Loucy (cell line): ENCODE results near the gene ACBD7.
A peak's percentile ranks its signal among the peaks of the same experiment; 100 is the strongest.

Source experiments
- H2AFZ ChIP-seq: fragments of 200-600 bp; sonication (generic); 2 replicates; pipeline ENCODE4 v1.6.0; 2016; ENCODE audit warnings: antibody characterized with exemption, mild to moderate bottlenecking, low read length, moderate library complexity
- H3F3A ChIP-seq: fragments of 200-600 bp; 2 replicates; pipeline ENCODE4 v1.6.0; 2016; ENCODE audit warnings: antibody characterized with exemption, low read depth, mild to moderate bottlenecking
- H3K27me3 ChIP-seq: fragments of 200-600 bp; sonication (generic); 2 replicates; pipeline ENCODE4 v1.6.1; 2014; ENCODE audit warnings: low read length, mild to moderate bottlenecking; ENCODE audit not compliant: insufficient read depth, poor library complexity, severe bottlenecking
- H3K36me3 ChIP-seq: fragments of 200-600 bp; sonication (generic); 2 replicates; pipeline ENCODE4 v1.6.1; 2016; ENCODE audit warnings: low read length; ENCODE audit not compliant: insufficient read depth
- H3K4me1 ChIP-seq: fragments of 200-600 bp; sonication (generic); 2 replicates; pipeline ENCODE4 v1.5.1; 2014; ENCODE audit warnings: low read length, mild to moderate bottlenecking; ENCODE audit not compliant: insufficient read depth, poor library complexity, severe bottlenecking
- H3K4me2 ChIP-seq: fragments of 200-600 bp; sonication (generic); 2 replicates; pipeline ENCODE4 v1.6.0; 2014; ENCODE audit warnings: antibody characterized with exemption, low read length, low read depth, mild to moderate bottlenecking; ENCODE audit not compliant: poor library complexity, severe bottlenecking
- H3K4me3 ChIP-seq: fragments of 200-600 bp; sonication (generic); 2 replicates; pipeline ENCODE4 v1.5.1; 2014; ENCODE audit warnings: low read length, mild to moderate bottlenecking, mixed read lengths; ENCODE audit not compliant: poor library complexity, severe bottlenecking
- H3K79me2 ChIP-seq: fragments of 200-600 bp; sonication (generic); 2 replicates; pipeline ENCODE4 v1.6.1; 2014; ENCODE audit warnings: low read length; ENCODE audit not compliant: insufficient read depth
- H3K9ac ChIP-seq: fragments of 200-600 bp; sonication (generic); 2 replicates; pipeline ENCODE4 v1.6.0; 2014; ENCODE audit warnings: mild to moderate bottlenecking, low read depth, low read length, moderate library complexity; ENCODE audit not compliant: poor library complexity, severe bottlenecking
- H3K9me2 ChIP-seq: fragments of 200-600 bp; sonication (generic); replicated peaks from 2 replicates; pipeline ENCODE4 v1.6.1; 2016; ENCODE audit warnings: low read depth, low read length, mixed read lengths
- H3K9me3 ChIP-seq: fragments of 200-600 bp; sonication (generic); 2 replicates; pipeline ENCODE4 v1.6.1; 2014; ENCODE audit warnings: mild to moderate bottlenecking, antibody characterized with exemption, low read length, low read depth; ENCODE audit not compliant: insufficient read depth
- H4K20me1 ChIP-seq: fragments of 200-600 bp; sonication (generic); 2 replicates; pipeline ENCODE4 v1.6.0; 2014; ENCODE audit warnings: antibody characterized with exemption, low read length, mild to moderate bottlenecking; ENCODE audit not compliant: insufficient read depth, poor library complexity, severe bottlenecking
- CTCF ChIP-seq: fragments of 200-600 bp; sonication (generic); conservative IDR thresholded peaks from 2 replicates; pipeline ENCODE4 v1.5.1; 2014; ENCODE audit warnings: mild to moderate bottlenecking, antibody characterized with exemption, low read length
- EZH2phosphoT487 ChIP-seq: fragments of 200-600 bp; IDR thresholded peaks from 2 replicates; pipeline ENCODE4 v1.6.1; 2018; ENCODE audit warnings: antibody characterized with exemption, mild to moderate bottlenecking, moderate library complexity, borderline replicate concordance

Gene ACBD7

GRCh38 chr10:15035385-15036301 is 52.9 kb downstream of the ACBD7 start:
- no peak overlapping the region for H3K4me3 ChIP-seq
- H3K9me2 ChIP-seq, result no peaks in the 10 kb centered on the region
- TF ChIP-seq CTCF (no peak), EZH2phosphoT487 (no peak)
- H4K20me1 ChIP-seq, result no peaks in the 10 kb centered on the region
- no peaks in the 10 kb centered on the region for H3K36me3 ChIP-seq
- no peak overlapping the region for H3K9ac ChIP-seq
- no peaks in the 10 kb centered on the region for H3K4me1 ChIP-seq
- H3K4me2 ChIP-seq, result no peak overlapping the region
- no peaks in the 10 kb centered on the region for H3K9me3 ChIP-seq
- H3F3A ChIP-seq, result no peaks in the 10 kb centered on the region
- no peaks in the 10 kb centered on the region for H3K79me2 ChIP-seq
- no peak overlapping the region for H2AFZ ChIP-seq
- H3K27me3 ChIP-seq, result no peaks in the 10 kb centered on the region

- H3K79me2 ChIP-seq, result no peaks in the 10 kb centered on the region
- H3K4me3 ChIP-seq, result no peak overlapping the region
- no peaks in the 10 kb centered on the region for H4K20me1 ChIP-seq
- no peaks in the 10 kb centered on the region for H3K36me3 ChIP-seq
- H3K9me2 ChIP-seq, result no peaks in the 10 kb centered on the region
- TF ChIP-seq EZH2phosphoT487, result no peak
- H3F3A ChIP-seq, result no peaks in the 10 kb centered on the region
- H3K9me3 ChIP-seq, result no peaks in the 10 kb centered on the region
- H3K4me2 ChIP-seq, result no peak overlapping the region
- peaks cover 4% of the 10 kb centered on the region for H3K4me1 ChIP-seq
- H3K27me3 ChIP-seq, result no peaks in the 10 kb centered on the region
- peak overlapping the region; percentile 46; the same call in 1 of the 2 replicates for H2AFZ ChIP-seq
- no peak overlapping the region for H3K9ac ChIP-seq
Observed at GRCh38 chr10:15027741-15028140, 60.8 kb downstream of the ACBD7 start.
